ENCODE measurements around the gene TECTA.

Gene TECTA, protein sequence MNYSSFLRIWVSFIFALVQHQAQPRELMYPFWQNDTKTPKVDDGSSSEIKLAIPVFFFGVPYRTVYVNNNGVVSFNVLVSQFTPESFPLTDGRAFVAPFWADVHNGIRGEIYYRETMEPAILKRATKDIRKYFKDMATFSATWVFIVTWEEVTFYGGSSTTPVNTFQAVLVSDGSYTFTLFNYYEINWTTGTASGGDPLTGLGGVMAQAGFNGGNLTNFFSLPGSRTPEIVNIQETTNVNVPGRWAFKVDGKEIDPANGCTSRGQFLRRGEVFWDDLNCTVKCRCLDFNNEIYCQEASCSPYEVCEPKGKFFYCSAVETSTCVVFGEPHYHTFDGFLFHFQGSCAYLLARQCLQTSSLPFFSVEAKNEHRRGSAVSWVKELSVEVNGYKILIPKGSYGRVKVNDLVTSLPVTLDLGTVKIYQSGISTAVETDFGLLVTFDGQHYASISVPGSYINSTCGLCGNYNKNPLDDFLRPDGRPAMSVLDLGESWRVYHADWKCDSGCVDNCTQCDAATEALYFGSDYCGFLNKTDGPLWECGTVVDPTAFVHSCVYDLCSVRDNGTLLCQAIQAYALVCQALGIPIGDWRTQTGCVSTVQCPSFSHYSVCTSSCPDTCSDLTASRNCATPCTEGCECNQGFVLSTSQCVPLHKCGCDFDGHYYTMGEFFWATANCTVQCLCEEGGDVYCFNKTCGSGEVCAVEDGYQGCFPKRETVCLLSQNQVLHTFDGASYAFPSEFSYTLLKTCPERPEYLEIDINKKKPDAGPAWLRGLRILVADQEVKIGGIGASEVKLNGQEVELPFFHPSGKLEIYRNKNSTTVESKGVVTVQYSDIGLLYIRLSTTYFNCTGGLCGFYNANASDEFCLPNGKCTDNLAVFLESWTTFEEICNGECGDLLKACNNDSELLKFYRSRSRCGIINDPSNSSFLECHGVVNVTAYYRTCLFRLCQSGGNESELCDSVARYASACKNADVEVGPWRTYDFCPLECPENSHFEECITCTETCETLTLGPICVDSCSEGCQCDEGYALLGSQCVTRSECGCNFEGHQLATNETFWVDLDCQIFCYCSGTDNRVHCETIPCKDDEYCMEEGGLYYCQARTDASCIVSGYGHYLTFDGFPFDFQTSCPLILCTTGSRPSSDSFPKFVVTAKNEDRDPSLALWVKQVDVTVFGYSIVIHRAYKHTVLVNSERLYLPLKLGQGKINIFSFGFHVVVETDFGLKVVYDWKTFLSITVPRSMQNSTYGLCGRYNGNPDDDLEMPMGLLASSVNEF (N-terminal part only)

DNA sequence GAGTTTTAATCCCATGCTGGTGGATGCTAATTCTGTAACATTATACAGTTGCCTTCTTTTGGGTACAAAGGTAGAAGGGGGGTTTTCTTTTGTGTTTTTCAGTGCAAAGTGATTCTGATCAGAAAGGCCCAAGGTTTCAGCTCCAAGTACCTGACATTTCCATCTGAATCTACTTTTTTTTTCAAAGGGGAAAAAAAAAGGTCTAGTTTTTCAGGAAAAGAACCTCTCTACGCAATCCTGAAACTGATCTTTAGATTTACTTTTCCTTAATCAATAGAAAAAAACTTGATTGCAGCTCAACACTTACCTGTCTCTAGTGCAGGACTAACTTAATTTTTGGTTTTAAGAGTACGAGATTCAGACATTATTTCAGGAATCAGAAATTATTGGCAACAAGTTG, at the start of gene TECTA:
Gene TECTA, plus strand, starts transcription at position 301 of the 400 bp plus-strand sequence. CDS start 1,423 bp downstream, outside the sequence.
- no peak for DNase-seq

DNA sequence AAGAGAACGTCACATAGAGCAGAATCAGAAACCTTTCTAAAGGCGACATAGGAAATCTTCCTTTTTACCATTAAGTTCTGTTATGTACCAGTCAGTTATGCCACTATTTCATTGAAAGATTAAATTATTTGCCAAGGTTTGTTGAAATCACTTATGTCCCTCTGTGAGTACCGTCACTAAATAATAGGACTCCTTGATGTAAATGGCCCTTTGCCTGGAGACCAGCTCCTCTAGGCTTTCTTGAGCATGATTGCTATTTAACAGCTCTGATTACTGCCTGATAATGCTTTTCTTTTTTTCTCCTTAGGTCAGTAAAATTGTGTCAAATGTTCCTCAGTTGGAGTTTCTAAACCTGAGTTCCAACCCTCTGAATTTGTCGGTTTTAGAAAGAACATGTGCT, 47.8 kb upstream of the TECTA start:
- DNase-seq = no peak

GRCh38 chr11:121054266-121054665, 46.8 kb upstream of the TECTA start:
- DNase-seq = no peak

GRCh38 chr11:121055076-121055475, 46.0 kb upstream of the TECTA start:
- DNase-seq = no peak

DNA sequence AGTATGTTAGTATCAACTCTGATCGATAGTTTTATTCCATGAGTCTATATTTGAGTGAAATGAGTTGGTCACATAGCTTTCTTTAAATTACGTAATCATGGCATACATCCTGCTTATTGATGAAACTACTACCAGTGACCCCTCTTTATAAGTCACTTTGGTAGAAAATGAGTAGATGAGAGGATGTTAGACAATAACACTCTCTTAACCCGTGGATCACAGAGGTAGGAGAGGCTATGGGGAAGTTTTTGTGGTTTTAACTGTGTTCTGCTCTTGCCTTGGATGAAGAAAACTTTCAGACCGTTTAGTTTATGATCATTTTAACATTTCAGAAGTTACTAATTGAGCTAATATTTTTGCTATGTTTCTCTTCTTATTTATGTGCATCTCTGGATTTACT, 43.1 kb upstream of the TECTA start:
- no peak for DNase-seq

DNA sequence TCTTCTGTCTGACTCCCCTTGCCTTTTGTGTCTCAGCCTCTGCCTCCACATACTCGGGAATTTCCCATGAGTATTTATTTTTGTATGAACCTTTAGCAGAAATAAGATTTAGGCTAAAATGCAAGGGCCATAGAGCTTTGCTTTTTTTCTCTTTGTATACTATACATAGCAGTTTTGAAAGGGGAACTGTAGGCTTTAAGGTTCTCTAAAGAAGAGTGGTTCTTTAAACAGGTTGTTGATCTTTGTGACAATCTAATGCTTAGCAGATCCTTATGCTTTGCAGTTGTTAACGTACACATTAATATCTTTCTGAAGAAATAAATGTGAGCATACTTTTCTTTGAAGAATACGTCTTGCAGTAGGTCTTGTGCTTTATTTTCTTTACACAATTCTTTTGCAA, 42.1 kb upstream of the TECTA start:
- DNase-seq = no peak

DNA sequence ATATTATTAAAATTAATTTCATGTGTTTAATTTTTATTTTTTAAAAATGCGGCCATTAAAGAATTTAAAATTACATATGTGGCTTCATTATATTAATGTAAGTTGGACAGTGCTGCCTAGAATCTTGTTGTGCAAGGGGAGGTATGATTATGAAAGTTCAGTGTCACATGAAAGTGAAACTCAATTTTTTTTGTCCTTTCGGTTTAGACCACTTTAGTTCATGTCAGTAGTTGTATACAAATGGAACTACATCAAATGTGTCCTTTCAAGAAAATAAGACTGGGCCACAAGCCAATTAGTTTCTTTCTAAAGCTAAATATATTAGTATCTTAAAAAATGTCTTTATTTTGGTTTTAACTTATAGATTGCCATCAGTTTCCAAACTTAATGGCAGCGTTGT, 41.4 kb upstream of the TECTA start:
- DNase-seq = no peak

DNA sequence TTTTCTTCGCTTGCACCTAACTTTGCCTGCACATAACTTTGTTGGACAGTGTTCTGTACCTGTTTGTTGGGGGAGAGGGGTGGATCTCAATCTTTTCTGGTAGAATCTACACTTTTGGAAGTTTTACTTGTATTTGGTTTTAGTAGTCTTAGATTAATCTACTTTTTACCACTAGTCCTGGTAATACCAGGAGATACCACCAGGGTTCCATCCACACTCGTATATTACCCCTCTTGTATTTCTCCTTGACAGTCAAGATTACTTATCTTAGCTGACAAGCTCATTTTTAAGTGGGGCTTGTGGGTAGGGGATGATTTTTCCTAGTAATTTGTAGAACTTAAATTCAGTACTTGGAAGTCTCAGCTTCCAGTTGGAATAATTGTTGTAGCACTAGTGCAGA, 37.3 kb upstream of the TECTA start:
- DNase-seq = no peak

DNA sequence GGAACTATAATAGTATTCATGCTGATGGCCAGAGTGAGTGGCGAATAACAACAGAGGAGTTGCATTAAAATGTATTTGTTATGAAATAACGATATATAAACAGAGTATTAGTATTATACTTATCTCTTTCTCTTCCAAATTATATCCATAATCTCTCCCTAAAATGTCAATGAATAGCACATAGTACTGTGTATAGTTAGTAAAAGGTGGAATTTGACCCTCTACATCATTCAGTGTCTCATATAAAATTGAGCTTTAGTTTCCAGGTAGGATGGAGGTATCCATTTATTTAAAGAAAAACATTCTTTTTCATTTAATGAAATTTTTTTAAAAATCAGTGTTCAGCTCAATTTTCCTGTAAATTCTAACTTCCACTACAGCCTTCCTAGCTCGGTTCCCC, 34.4 kb upstream of the TECTA start:
- DNase-seq = no peak

DNA sequence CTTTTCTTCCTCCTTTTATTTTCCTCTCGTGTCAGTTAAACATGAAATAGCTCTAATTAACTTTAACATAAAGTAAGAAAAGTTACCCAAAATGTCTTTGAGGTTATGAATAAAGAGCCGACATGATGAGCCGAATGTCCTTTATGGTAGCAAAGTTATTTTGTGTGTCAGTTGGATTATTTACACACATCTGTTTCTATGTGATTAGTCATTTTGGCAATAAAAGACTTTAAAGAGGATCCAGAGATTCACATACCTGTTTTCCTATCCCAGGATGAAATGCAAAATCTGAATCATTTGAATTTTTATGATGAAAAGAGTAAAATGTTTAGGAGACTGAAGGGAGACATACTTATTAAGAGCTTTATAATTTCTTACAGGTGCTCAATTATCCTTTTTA, 34.0 kb upstream of the TECTA start:
- DNase-seq = no peak

- DNase-seq = no peak
Observed at GRCh38 chr11:121067453-121067852, 33.6 kb upstream of the TECTA start.

DNA sequence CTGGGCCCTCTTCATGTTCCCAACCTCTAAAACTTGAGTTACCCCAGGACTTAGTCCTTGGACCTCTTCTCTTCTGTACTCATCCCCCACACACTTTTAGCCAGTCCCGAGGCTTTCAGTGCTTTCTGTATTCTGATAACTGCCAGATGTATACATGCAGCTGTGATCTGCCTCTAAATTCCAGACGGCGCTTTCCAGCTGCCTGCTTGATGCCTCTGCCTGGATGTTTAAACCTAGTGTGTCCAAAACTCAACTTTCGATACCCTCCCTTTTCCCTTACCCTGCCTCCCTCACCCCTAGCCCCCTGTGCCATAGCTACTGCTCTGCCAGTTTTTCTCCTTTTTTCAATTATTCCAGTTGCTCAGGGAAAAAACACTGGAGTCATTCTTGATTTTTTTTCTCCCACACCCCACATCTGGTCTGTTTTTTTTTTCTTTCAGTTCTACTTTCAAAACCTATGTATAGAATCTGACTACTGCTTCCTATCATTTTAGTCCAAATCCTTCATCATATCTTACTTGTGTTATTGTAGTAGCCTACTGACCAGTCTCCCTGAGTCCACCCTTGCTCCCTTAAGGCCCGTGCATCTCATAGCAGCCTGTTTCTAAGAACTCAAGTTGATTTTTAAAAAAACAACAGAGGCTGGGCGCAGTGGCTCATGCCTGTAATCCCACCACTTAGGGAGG, 32.9 kb upstream of the TECTA start:
- DNase-seq = no peak

- no peak for DNase-seq
Observed at GRCh38 chr11:121068787-121069186, 32.3 kb upstream of the TECTA start.

- no peak for DNase-seq
Observed at GRCh38 chr11:121070951-121071845, 29.8 kb upstream of the TECTA start.

- DNase-seq = no peak
Observed at GRCh38 chr11:121071846-121072450, 29.1 kb upstream of the TECTA start.

DNA sequence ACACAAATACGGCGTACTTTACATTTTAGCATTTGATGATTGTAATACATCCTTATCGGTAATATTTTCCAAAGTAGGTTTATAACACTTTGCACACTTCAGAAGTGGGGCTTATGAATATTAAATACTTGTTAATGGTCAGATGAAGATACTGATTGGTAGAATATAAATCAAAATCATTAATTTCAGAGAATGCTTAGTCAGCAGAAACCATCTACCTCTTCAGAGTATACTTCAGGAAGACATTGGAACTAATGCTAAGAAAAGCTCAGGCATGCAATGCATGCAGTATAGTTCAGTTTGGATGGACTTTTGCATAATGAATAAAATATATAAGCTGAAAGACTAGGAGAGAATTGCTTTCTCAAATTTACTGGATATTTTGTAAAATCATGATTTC, 19.7 kb upstream of the TECTA start:
- no peak for DNase-seq

DNA sequence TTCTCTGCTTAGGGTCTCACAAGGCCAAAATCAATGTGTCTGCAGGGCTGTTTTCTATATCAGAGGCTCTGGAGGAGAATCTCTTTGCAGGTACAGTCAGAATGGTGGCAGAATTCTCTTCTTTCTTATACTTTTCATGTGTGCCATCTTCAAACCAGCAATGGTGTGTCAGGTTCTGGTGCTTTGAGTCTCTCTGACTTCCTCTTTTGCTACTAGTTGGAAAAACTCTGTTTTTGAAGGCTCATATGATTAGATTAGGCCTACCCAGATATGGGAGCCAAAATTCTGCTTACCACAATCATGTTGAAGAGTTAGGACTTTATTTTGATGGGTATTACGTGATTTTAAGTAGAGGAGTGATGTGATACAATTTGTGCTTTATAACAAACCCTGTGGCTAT, 18.8 kb upstream of the TECTA start:
- no peak for DNase-seq

DNA sequence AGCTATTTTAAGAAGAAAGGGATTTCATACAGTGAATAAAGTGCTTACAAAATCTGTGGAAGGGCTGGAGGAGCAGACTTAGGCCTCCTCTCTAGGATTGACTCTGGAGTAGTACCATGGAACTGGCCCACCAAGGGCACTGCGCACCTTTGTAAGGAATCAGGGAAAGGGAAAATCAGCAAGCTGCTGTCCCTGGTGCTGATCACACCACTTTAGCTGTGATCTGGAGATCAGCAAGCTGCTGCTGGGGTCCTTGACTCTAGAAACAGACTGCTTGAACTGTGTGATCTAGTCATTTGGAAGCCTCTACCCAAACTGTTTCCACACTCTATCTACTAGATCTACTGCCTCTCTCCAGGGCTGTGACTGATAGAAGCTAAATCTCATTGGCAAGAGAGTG, 18.4 kb upstream of the TECTA start:
- no peak for DNase-seq

DNA sequence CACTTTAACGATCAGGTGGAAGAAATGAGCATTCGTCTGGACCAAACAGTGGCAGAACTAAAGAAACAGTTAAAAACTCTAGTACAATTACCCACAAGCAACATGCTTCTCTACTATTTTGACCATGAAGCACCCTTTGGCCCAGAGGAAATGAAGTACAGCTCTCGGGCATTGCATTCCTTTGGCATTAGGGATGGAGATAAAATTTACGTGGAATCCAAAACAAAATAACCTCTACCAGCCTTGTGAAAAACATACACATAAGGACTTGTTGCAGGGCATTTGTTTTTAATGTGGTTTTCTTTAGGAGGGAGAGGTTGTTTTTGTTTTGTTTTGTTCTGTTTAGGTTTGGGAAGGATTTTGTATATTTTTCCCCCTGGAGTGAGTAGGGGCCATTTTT, 14.2 kb upstream of the TECTA start:
- DNase-seq = no peak

GRCh38 chr11:121089566-121089965, 11.5 kb upstream of the TECTA start:
- no peak for DNase-seq

DNA sequence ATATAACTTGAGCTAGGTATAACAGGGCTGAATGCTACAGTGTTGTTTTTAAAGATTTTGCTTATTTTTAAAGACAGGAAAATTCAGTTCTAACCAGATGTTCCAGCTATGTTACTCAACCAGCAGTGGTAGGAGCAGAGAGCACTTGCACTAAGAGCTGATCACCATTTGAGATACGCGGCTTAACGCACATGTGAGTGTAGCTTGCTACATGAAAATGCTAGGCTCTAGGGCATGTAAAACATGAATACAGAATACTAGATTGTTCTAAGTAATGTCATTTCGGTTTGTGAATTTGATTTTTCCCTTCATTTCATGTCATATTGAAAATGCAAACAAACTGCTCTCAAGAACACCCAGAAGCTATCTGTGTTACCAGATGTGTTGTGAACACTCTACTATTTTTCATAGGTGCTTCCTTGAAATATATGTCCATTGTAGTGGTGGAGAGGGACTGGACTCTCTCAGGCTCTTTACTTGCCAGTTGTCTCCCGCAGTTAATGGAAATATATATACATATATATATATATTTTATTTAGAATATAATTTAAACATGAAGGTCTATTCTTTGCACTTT, 10.8 kb upstream of the TECTA start:
- no peak for DNase-seq
